GM19438 (cell line): ENCODE results near the gene PEPD.

Experiments
- ATAC-seq: cut with Tn5 transposase; IDR thresholded peaks from one replicate; pipeline ENCODE4 v1.9.1; 2021; ENCODE audit warnings: low read depth; ENCODE audit not compliant: unreplicated experiment

The PEPD gene

DNA sequence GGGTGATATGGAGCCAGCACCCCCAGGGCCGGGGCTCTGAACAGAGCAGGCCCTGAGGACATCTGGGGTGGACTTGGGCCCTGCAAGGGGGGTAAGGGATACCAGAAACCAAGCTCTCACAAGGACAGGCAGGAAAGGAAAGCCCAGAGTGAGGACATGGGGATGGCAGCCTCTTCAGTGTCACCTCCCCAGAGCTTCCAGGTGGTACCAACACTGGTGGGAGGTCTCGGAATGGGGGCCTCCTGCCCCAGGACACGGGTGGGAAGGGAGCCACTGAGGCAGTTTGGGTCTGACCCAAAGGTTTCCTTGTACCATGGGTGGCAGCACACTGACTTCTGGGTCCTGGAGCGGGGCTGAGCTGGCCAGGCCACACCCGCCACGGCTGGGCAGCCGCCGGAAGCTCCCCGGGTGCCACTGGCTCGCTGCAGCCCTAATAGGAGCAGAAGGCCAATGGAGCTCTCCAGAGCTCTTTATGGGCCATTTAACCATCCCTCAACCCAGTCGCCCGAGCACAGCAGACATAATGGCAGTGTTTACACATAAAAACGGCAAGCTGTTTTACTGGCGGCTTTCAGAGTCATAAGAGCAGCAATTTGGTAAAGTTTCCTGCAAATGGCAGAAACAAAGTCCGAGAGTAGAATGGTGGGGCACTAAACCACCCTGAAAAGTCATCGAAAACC lies 59.3 kb downstream of the PEPD start:
- ATAC-seq, result no peak

DNA sequence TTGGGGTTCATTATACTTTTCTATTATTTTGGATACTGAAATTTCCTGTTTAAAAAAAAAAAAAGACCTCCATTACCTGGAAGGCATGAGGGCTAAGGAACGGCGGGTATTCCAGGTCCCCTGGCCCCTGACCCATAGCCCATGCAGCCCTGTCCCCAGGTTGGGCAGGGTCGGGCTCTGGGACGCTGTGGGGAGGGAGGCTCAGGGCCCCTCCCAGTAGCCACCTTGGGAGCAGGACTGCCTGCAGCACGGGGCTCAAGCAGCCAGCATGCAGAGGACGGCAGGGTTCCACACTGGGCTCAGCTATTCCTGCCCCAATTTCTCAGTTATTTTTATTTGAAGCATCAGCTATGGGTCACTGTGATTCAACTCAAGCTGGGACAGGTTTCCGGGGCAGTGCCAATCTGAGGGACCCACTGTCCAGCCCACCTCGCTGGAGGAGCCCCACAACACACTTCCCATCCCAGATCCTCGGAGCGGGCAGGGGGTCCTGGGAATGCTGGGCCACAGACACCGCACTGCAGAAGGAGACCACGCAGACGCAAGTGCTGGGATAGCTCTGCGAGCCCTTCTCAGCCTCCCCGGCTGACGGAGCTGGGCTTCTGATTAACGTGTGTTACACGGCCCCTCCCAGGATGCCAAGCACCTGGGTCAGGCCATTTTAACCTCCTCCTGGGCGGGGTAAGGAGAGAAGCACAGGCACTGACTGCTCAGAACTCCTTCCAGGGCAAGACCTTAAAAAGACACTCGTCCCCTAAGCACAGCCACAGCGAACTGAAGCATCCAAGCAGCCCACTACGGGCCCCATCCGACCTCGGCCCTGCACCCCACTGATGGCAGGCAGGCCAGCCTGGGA lies 60.1 kb downstream of the PEPD start:
- no peak for ATAC-seq

DNA sequence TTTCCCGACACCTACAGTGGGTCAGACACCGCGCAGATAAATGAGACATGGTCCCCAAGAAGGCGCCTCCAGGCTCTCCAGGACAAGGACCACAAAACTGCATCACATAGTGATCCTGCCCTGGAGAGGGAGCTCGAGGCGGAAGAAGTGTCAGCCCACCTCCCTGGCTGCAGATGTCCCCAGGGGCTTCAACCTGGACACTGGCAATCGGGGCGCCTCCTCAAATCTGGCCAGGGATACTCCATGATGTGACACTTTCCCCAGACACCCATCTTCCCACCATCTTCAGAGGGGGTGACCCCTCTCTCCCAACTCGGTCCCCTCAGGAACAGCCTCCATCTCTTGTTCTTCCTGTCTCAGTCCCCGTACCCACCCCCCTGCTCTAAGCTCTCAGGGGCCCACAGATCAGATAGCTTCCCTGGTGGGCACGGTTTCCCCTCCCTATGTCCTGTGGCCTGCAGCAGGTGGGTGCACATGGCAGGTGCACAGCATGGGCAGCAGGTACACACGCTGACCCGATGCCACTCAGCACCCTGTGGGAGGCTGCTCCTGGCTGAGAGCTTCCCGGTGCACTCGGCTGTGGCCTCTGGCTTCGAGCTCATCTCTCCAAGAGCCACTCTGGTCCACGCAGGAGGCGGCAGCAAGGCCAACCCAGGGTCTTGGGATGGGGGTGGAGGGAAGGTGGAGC lies 61.2 kb downstream of the PEPD start:
- ATAC-seq, result no peak

DNA sequence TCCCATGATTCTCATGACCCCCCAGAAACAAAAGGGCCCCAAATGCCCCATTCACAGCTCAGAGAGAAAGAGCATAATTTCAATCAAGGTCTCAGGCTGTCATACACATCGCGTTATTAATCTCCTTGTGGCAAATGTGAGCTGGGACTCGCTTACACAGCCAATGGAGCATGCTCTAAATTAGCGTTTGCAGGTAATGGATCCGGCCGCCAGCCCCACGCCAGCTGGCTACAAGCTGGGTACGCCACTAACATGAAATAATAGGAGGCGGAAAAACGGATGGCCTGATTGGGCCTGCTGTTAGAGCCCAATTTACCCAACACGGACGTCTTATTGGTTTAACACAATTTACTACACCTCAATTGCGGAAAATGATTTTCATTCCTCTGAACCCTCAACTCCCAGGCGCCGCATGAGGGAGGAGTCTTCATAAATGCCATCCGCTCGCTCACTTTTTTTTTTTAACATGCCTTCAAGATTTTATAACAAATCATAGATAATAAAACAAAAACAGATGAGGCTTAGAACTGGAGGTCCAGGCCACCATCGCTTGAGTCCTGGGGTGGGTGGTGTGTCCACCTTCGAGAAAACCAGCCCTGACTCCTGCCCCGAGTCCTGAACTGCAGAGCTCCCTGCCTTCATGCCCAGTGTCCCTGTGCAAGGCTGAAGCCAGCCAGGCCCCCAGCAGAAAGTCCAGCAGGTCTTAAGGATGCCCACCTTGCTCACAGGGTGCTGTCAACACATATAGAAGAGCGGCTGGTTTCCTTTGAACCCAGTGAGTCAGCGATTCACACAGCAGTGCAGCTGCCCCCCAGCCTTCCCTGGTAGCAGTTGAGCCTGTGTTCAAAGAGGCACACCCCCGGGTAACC lies 62.1 kb downstream of the PEPD start:
- ATAC-seq, result no peak

DNA sequence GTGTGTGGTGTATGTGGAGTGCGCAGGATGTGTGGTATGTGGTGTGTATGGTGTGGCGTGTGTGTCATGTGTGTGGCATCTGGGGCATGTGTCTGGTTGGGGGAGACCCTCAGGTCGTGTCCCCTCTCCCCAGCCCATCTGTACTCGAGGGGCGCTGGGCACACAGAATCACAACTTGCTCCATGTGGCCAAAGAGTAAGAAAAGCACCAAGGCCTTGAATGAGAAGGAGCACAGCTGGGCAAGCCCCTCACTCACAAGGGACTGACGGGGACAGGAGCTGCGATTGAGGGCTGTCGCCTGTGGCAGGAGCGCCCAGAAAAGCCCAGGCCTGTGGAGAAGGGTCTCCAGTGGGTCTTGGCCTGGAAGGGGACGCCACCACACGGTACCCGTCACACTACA lies 62.8 kb downstream of the PEPD start:
- no peak for ATAC-seq

DNA sequence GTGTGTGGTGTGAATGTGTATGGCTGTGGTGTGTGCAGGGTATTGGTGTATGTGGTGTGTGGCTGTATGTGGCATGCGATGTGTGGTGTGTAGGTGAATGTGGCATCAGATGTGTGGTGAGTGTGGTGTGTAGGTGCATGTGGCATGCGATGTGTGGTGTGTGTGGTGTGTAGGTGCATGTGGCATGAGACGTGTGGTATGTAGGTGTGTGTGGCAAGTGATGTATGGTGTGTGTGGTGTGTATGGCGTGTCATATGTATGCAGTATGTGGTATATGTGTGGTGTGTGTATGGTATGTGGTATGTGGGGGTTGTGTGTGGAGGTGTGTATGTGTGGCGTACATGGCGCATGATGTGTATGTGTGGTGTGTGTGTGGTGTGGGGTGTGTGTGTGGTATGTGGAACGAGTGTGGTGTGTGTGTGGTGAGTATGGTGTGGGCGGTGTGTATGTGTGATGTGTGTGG lies 63.4 kb downstream of the PEPD start:
- no peak for ATAC-seq

DNA sequence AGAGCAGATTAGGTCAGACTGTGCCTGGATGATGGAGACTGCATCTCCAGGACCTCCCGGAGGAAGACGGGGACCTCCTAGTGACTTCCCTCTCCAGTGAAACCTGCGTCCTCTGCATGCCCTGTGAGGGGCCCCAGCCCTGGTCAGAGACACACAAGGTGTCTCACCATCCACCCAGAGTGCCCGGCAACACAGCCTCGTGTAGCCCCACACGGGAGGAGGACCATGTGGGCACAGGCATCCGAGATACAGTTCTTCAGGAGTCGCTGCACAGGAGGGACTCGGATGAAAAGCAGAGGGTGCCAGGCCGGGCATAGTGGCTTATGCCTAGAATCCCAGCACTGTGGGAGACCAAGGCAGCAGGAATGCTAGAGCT lies 64.8 kb downstream of the PEPD start:
- ATAC-seq, result no peak

DNA sequence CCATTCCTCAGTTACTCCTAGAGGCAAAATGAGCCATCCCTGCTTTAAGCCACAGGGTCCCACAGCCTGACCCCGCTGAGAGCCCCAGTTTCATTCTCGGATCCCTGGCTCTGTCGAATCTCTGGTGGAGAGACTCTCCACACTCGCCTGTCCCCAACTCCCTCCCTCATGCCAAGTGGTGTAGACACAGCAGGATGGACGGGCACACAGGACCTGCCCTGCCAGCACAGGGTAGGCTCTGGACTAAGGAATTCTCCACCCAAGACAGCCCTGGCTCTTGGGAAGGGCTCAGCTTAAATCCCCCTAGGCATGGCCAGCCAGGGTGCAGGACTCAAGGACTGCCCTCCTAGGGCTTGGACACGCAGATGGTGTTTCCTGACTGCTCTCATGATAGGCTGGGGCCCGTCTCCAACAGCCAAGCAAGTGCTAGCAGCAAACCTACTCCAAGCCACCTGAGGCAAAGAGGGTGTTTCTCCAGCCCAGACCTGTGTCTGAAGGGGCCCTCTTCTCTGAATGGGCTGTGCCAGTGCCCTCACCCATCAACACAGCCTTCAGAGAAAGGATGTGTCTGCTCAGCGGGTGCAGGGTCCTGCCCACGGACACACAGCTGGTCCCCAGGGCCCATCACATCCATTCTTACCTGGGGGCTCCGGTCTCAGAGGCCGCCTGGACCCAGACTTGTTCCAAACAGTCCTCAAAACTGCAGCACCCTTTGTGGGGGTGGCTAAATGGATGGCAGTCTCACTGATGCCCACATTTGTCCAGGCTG lies 65.3 kb downstream of the PEPD start:
- ATAC-seq, result no peak

DNA sequence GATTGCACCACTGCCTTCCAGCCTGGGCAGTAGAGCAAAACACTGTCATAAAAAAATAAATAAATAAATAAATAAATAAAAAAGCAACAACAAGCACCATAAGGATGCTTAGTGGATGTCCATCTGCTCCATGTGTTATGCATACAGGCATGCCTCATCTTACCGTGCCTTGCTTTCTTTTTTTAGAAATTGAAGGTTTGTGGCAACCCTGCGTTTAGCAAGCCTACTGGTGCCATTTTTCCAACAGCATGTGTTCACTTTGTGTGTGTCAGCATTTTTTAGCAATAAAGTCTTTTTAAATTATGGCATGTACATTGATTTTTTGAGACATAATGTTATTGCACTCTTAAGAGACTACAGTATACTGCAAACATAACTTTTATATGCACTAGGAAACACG lies 68.3 kb downstream of the PEPD start:
- ATAC-seq, result no peak

DNA sequence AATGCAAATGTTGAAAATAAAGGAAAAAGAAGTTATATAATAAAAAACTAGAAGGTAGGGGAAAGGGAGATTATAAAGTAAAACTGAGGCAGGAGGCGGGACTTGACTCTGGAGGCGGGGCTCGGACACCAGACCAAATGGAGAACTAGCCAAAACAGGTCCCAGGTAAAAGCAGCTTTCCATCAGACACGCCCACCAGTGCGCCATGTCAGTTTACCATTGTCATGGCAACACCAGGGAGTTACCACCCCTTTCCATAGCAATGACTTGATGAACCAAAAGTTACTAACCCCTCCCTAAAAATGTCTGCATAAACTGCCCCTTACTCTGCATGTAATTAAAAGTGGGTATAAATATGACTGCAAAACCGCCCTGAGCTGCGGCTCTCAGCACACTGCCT lies 70.9 kb downstream of the PEPD start:
- no peak for ATAC-seq

DNA sequence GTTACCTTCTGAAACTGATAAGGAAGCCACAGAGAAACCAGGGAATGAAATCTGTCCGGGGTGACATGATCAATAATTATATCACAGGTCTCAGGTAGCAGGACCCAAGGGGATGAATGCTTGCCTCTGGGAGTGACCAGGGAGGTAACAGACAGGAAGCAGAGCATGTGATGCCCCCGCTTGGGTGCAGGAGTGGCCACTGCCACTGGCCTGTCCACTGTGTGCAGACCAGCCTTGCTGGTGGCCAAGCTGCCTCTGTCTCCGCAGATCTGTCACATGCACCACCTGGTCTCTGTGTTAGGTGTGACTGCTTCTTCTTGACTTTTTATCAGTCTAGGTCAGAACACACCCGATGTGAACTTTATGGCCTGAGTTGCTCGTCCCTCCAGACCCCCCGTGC lies 71.8 kb downstream of the PEPD start:
- no peak for ATAC-seq

DNA sequence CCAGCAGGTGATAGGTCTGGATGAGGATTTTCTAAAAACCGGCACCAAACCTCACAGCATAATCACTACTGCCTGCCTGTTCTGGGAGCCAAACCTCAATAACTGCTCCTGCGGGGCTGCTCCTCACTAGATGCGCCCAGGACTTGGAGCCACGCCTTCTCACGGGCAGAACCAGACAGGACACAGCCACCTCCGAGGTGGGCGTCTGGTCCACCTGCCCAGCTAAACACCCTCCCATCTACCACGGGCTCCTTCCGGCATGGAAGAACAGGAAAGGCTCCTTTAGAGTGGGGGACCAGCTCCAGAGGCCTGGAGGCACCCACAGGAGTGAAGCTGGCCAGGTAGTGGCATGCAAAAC lies 73.5 kb downstream of the PEPD start:
- no peak for ATAC-seq

DNA sequence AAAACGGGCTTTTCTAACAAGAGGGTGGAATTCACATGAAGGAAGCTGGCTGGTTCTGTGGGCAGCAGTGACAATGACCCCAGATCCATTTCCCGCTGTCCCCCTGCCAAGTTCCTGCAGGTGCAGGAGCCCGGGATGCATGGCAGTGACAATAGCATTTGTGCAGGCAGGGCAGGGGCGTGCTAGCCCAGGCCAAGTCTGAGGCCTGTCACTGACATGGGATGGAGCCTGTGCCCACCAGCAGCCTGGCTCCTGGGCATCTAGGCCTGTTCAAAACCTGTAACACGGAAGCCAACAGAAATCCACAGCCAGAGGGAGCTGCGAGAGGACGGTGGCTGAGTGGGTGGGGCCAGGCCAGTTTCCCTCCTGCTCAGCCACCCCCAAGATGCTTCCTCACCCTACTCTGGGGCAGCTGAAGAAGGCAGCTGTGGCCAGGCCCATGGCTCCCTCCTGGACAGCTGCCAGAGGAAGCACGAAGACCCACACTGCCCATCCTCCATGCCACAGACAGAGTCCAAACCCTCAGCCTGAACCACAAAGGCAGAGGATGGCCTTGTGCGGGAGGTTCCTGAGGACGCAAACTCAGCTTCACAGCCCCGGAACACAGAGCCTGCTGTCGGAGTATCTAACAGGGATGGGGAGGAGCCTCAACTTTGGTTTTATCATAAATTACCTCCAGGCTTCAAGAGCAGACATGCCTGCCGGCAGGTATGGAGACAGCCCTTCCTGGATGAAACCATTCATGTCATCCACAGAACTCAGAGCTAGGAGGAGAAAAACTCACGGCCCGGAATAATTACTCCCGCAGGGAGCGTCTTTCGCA lies 74.0 kb downstream of the PEPD start:
- no peak for ATAC-seq

DNA sequence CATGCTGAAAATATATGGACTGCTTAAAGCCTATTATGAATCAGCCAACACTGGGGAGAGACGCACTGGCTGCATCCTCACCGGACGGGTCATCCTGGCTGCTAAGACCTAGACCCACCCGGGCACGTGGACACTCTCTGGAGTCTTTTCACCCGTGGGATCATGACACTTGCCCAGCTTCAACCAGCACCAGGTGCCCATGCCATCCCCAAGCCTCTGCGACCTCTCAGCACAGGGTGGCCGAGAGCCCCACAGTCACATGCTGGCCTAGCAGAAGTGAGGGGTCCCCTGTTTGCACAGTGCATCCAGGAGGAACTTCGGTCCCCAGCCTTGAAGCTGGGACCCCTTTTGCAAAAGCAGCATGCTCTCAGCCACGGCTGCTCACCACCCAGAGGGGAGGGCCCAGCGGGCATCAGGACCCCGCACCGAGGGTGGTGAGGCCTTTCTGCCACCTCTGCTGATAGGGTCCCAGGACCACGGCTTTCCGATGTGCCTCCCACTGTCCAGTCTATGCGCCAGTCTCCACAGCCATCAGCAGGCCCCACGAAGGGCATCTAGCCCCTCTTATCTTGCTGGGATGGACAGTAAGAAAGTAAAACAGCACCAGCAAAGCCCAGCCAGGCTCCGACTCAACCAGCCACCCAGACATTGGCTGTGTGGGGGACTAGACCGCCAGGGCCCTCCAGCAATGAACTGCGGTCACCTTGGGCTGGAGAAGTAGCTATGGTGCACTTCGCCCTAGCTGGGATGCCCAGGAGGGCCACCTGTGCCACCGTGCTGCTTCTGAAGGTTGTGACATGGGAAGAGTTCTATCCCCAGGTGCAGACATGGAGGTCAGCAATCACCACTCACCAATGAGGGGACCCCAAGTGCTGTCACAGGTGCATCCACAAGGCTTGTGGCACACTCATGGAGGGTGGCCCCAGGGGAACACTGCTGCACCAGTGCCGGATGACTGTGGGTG lies 75.0 kb downstream of the PEPD start:
- no peak for ATAC-seq

DNA sequence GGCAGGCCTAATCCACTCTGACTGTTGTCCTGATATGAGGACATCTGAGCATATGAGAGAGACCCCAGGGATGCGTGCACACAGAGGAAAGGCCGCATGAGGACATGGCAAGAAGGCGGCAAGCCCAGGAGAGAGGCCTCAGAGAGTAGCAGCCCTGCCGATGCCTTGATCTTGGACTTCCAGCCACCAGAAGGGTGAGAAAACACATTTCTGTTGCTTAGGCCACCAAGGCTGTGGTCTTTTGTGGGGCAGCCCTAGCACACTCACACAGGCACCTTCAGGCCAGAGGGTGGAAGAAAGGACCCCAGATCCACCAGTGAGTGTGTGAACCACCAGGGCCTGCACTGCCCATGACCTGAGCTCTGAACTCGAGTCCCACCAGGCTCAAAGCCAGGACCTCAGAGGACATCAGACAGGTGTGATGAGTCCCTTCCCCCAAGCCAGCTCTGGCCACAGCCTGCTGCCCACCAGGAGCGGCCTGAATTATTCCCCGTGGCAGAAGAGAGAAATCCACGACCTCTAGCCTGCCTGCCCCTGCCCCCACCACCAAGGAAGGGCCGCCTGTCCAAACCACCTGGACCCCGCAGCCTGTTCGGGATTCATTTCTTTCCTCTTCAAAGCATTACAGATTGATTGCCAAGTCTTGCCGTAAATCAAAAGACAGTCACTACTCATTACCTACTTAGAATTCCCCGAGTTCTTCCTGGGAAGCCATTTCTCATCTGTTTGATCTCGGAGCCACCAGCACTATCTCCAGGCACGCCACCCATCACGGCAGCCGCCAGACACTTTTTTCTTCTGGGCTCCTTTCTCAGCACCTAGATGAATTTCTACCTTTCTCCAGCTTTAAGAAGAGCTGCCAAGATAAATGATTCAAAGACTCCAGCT lies 75.9 kb downstream of the PEPD start:
- no peak for ATAC-seq

DNA sequence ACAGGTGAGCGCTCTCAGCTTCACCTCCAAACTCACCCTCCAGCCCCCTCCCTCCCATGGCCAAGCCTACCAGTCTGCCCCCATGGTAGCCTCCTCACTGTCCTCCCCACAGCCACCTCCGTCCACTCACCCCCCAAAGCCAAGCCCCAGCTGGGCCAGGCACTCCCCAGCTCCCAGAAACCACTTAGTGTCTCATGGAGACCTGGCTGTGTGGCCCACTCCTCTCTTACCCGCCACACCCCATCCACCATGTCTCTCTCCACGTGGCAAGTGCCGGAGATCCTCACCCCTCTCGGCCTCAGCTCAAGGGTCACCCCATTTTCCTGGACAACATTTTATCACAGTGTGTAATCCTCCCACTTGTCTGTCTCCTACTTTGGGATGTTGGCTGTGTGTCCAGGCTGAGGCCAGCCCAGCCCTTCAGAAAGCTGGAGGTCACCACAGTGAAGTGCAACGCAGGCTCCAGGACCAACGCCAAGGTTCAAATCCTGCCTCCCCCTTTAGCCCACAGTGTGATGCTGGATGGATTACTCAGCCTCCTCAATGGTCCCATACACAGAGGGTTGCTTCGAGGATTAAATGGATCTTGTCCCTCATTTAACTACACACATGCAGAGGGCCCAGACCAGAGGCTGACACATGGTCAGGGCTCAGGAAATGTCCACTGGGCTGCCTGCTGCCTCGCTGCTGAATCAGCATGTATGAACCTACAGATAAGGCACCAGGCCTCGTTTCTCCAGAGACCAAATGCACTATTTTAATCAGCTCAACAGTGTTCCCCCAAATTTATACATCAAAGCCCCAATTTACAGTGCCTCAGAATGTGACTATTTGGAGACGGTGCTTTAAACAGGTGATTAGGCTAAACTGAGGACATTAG lies 76.8 kb downstream of the PEPD start:
- ATAC-seq, result no peak
